ENCODE data around the gene TMEM119. TPM values are rescaled to one million over a fixed set of nuclear protein-coding genes. Genes with fewer than 3 reads are reported as not detected.

Gene TMEM119
- total and polyA plus RNA-seq, 2 of the 4 experiments (the other 2 are of a cell fraction) = 8.1 to 9.2 TPM

GRCh38 chr12:108614639-108615038 lies 16.8 kb upstream of the TMEM119 start:
- Histone ChIP-seq H2BK15ac (ENCODE audit: low read depth, low read length) (no peak overlapping the region), H3K18ac (ENCODE audit: low read depth, low read length) (no peak overlapping the region), H3K9me3 (ENCODE audit: control insufficient read depth, insufficient read depth, low read length) (peaks cover 3% of the 10 kb centered on the region; the same call in 1 of the 2 replicates), H4K20me1 (ENCODE audit: insufficient read depth, low read length) (no peaks in the 10 kb centered on the region), H4K91ac (ENCODE audit: insufficient read depth, low read depth, low read length) (no peak overlapping the region), H3K27ac (ENCODE audit: insufficient read depth, low read length) (no peak overlapping the region), H3K4me2 (ENCODE audit: low read depth, low read length) (no peak overlapping the region), H3K27me3 (ENCODE audit: control insufficient read depth, insufficient read depth, low read length) (no peaks in the 10 kb centered on the region), H2AK9ac (replicated peaks; ENCODE audit: low read depth, low read length, poor library complexity) (no peak overlapping the region), H2BK120ac (ENCODE audit: low read depth, low read length) (no peak overlapping the region), H3K36me3 (ENCODE audit: control insufficient read depth, insufficient read depth, low read length) (no peaks in the 10 kb centered on the region), H2AFZ (replicated peaks; ENCODE audit: low read length, poor library complexity) (no peak overlapping the region), H2BK5ac (ENCODE audit: low read depth, low read length, poor library complexity, severe bottlenecking) (no peak overlapping the region), H2BK20ac (ENCODE audit: low read depth, low read length) (no peak overlapping the region), H4K5ac (ENCODE audit: low read depth, low read length) (no peak overlapping the region), H2AK5ac (ENCODE audit: low read depth, low read length) (0 out of 2 replicates have a peak overlapping the region, but pooled peaks have one; percentile 12), H3K9ac (ENCODE audit: low read depth, low read length) (no peak overlapping the region), H3K56ac (ENCODE audit: extremely low read depth, insufficient read depth, low read length) (no peak overlapping the region), H3K4ac (ENCODE audit: low read depth, low read length) (no peak overlapping the region), H3K23ac (ENCODE audit: low read depth, low read length) (no peak overlapping the region), H3K4me1 (ENCODE audit: control insufficient read depth, insufficient read depth, low read length) (peaks cover 11% of the 10 kb centered on the region), H3K14ac (replicated peaks; ENCODE audit: low read depth, low read length) (no peak overlapping the region), H3K4me3 (ENCODE audit: insufficient read depth, low read depth, low read length) (no peak overlapping the region), H3K79me1 (ENCODE audit: low read depth in 1 of 2, low read length in 2 of 2) (peaks cover 0 to 5% of the 10 kb centered on the region in 2 experiments; a peak in 1 of 4 replicates), H4K8ac (ENCODE audit: low read depth in 2 of 2, low read length in 2 of 2) (no peak overlapping the region), H3K9me1 (ENCODE audit: insufficient read depth, low read length) (peaks cover 6% of the 10 kb centered on the region; the same call in 1 of the 2 replicates)
- ChIA-PET POLR2A (ENCODE audit: unreplicated experiment) (no interaction called here), CTCF (no interaction called here)
- intact Hi-C loops (cut with micrococcal nuclease) (no loop called here), dilution Hi-C loops (cut with HindIII; ENCODE audit: low sequenced_read_pairs, unreplicated experiment) (no loop called here), in situ Hi-C loops (cut with MboI; ENCODE audit: low sequenced_read_pairs) (loop anchor here (5.0 kb wide), 1 partner anchor 47 kb away; no protein-coding TSS in a partner anchor)
- TF ChIP-seq, protein P1, sequence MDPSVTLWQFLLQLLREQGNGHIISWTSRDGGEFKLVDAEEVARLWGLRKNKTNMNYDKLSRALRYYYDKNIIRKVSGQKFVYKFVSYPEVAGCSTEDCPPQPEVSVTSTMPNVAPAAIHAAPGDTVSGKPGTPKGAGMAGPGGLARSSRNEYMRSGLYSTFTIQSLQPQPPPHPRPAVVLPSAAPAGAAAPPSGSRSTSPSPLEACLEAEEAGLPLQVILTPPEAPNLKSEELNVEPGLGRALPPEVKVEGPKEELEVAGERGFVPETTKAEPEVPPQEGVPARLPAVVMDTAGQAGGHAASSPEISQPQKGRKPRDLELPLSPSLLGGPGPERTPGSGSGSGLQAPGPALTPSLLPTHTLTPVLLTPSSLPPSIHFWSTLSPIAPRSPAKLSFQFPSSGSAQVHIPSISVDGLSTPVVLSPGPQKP (IDR thresholded peaks at IDR 0.05; ENCODE audit: borderline replicate concordance, low read depth, low read length) = no peak
- TF ChIP-seq RCOR1 (IDR thresholded peaks at IDR 0.05; ENCODE audit: insufficient replicate concordance, low read length) = no peak
- TF ChIP-seq POLR2A (IDR thresholded peaks at IDR 0.05; ENCODE audit: low read depth, low read length) = no peak
- TF ChIP-seq MAZ (IDR thresholded peaks at IDR 0.05; ENCODE audit: borderline replicate concordance, low read depth, low read length) = no peak
- TF ChIP-seq MAFK (IDR thresholded peaks at IDR 0.05; ENCODE audit: low read depth, low read length) = no peak
- TF ChIP-seq, protein P2, sequence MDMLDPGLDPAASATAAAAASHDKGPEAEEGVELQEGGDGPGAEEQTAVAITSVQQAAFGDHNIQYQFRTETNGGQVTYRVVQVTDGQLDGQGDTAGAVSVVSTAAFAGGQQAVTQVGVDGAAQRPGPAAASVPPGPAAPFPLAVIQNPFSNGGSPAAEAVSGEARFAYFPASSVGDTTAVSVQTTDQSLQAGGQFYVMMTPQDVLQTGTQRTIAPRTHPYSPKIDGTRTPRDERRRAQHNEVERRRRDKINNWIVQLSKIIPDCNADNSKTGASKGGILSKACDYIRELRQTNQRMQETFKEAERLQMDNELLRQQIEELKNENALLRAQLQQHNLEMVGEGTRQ (IDR thresholded peaks at IDR 0.05; ENCODE audit: low read depth, low read length) = no peak
- no peak for TF ChIP-seq FOS (IDR thresholded peaks at IDR 0.05; ENCODE audit: low read depth, low read length)
- no peak for TF ChIP-seq CHD1 (IDR thresholded peaks at IDR 0.05; ENCODE audit: low read depth, low read length)
- TF ChIP-seq RFX5 (IDR thresholded peaks at IDR 0.05; ENCODE audit: low read depth, low read length) = no peak
- TF ChIP-seq CEBPB (IDR thresholded peaks at IDR 0.05; ENCODE audit: low read depth, low read length) = no peak
- no peak for TF ChIP-seq RAD21 (IDR thresholded peaks at IDR 0.05; ENCODE audit: low read length)
- TF ChIP-seq, protein P3, sequence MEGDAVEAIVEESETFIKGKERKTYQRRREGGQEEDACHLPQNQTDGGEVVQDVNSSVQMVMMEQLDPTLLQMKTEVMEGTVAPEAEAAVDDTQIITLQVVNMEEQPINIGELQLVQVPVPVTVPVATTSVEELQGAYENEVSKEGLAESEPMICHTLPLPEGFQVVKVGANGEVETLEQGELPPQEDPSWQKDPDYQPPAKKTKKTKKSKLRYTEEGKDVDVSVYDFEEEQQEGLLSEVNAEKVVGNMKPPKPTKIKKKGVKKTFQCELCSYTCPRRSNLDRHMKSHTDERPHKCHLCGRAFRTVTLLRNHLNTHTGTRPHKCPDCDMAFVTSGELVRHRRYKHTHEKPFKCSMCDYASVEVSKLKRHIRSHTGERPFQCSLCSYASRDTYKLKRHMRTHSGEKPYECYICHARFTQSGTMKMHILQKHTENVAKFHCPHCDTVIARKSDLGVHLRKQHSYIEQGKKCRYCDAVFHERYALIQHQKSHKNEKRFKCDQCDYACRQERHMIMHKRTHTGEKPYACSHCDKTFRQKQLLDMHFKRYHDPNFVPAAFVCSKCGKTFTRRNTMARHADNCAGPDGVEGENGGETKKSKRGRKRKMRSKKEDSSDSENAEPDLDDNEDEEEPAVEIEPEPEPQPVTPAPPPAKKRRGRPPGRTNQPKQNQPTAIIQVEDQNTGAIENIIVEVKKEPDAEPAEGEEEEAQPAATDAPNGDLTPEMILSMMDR (conservative IDR thresholded peaks at IDR 0.05; ENCODE audit: low read depth, low read length) = no peak
- BruUV-seq (replicated peaks) = no TSS peak
- ATAC-seq (ENCODE audit: low read depth) (no peak), DNase-seq (no peak)
- WGBS, 2 experiments (ENCODE audit: extremely low coverage in 2 of 2, insufficient read length in 1 of 2) = 92% methylated on average over 4 of the region's 6 CpGs; no CpG with 5 or more reads in 1 of the 2 experiments

Measured in IMR-90 (cell line).